HG03039 (cell line): ENCODE measurements around the gene BRIP1.
"Not testable (repeated sequence)": the region's sequence is repeated elsewhere in the genome, so short reads cannot be mapped to it uniquely, and the experiment has no call there.

ENCODE experiments used
- ATAC-seq: cut with Tn5 transposase; IDR thresholded peaks from one replicate; pipeline ENCODE4 v1.9.1; 2021; ENCODE audit warnings: mild to moderate bottlenecking, moderate library complexity; ENCODE audit not compliant: unreplicated experiment

Gene BRIP1

DNA sequence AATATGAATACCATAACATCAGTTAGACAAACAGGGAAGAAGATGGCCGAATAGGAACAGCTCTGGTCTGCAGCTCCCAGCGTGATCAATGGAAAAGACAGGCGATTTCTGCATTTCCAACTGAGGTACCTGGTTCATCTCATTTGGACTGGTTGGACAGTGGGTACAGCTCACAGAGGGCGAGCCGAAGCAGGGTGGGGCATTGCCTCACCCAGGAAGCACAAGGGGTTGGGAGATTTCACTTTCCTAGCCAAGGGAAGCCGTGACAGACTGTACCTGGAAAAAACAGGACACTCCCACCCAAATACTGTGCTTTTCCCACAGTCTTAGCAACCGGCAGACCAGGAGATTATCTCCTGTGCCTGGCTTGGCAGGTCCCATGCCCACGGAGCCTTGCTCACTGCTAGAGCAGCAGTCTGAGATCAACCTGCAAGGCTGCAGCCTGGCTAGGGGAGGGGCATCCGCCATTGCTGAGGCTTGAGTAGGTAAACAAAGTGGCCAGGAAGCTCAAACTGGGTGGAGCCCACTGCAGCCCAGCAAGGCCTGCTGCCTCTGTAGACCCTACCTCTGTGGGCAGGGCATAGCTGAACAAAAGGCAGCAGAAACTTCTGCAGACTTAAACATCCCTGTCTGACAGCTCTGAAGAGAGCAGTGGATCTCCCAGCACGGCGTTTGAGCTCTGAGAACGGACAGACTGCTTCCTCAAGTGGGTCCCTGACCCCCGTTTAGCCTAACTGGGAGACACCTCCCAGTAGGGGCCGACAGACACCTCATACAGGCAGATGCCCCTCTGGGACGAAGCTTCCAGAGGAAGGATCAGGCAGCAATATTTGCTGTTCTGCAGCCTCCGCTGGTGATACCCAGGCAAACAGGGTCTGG lies 190.1 kb downstream of the BRIP1 start:
- ATAC-seq = not testable (repeated sequence)

DNA sequence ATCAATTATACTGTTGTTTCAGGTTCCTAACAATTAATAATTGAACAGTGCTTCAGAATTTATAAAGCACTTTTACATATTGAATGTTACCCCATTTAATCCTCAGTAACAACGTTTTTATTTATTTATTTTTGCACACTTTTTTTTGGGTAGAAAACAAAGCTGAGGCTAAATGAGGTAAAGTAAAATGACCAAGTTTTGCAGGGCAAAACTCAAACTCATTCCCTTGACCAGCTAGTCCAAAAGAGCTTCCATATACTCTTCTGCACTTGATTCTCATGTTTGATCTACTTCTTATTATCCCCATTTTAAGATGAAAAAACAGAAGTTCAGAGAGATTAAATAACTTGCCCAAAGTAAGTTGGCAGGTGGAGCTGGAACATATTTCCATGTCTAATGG lies 191.2 kb downstream of the BRIP1 start:
- ATAC-seq = no peak

DNA sequence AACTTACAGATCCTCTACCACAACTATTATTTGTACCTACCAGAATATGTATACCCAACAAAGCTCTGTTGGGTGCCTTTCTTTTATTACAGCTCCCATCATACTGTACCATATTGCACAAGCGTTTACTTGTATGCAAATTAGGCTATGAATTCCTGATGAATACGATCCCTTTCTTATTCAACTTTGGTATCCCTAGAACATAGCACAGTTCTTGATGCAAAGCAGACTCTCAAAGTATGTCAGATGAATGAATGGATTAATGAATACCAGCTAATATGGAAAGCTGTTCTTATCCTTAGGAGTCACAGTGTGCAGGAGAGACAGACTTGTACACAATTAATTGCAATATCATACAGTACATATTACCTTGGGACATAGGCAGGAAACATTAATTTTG lies 192.6 kb downstream of the BRIP1 start:
- no peak for ATAC-seq

DNA sequence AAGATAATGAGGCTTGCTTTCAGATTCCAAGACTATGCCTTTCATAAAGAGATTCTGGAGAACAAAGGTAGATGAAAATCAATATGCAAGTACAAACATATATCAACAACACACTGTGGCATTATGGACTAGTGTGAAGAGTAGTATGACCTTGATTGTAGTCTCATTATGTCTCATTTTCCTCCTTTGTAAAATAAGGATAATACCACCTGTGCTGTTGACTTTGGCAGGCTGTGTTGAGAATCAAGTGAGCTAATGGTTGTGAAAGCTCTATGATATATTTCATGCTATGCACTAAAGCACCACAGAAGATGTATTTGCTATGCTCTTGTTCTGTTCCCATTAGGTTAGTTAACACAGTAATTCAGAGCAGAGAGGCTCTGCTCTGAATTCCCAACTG lies 193.8 kb downstream of the BRIP1 start:
- no peak for ATAC-seq

DNA sequence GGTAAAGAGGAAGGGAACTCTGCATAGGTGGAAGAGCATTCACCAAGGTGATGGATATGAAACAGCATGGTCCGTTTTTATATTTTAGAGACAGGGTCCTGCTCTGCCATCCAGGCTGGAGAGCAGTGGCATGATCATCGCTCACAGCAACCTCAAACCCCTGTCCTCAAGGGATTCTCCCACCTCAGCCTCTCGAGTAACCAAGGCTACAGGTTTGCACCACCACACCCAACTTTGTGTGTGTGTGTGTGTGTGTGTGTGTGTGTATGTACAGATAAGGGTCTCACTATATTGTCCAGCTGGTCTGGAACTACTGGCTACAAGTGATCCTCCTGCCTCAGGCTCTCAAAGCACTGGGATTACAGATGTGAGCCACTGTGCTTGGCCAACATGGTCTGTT lies 194.8 kb downstream of the BRIP1 start:
- ATAC-seq = no peak

DNA sequence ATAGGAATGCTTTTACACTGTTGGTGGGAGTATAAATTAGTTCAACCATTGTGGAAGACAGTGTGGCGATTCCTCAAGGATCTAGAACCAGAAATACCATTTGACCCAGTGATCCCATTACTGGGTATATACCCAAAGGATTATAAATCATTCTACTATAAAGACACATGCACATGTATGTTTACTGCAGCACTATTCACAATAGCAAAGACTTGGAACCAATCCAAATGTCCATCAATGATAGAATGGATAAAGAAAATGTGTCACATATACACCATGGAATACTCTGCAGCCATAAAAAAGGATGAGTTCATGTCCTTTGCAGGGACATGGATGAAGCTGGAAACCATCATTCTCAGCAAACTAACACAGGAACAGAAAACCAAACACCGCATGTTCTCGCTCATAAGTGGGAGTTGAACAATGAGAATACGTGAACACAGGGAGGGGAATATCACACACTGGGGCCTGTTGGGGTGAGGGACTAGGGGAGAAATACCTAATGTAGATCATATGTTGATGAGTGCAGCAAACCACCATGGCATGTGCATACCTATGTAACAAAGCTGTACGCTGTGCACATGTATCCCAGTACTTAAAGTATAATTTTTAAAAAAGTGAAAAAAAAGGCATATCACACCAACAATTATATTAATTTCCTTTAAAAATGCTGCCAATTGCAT lies 196.8 kb downstream of the BRIP1 start:
- ATAC-seq = not testable (repeated sequence)

DNA sequence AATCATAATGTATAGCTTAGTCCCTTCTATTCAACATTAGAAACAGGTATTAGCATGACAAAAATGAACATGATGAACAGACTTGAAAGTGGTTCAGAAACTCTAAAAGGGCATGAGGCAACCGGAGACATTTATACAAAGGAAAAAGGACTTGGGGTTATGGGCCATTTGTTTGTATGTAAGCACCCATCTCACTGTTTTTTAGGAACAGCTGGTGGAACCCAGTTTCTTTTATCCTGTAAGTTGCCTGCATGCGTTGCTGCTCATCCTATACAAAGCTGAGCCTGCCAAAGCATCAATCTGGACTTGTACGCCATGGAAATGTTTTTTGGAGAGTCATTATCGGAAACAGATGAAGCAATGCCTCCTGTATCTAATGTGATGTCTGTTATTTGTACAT lies 200.0 kb downstream of the BRIP1 start:
- ATAC-seq = no peak

DNA sequence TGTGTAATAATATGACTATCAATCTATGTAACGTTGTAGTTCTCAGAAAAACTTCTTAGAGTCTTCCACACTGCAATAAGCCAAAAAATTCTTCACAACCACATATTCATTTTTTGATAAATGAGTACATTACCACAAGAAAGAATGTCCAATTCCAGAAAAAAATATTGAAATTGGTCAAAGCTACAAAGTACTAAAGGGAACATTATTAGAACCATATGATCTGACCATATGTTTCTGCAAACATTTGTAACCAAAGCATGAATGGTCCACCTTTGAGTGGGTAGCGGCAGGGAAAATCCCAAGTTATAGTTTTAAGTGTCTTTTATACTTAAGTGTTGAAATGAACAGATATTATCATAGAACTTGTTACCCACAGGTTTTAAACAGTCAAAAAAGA lies 200.6 kb downstream of the BRIP1 start:
- no peak for ATAC-seq

DNA sequence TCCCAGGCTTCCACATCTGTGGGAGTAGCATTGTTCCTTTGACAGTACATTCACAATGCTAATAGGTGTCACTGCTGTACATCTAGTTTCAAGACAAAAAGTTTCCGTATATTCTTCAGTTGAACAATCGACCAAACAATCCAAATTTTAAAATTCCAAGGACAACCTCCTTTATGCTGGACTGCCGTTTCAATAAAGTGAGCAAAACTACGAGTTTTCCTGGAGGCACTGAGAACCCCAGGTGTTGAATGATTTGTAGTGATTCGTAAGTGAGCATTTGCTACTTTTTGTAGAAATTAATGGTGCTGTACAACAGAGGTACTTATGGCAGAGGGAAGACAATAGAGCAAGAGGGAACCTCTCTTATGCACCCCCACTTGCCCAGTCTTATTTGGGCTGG lies 201.1 kb downstream of the BRIP1 start:
- ATAC-seq = no peak

DNA sequence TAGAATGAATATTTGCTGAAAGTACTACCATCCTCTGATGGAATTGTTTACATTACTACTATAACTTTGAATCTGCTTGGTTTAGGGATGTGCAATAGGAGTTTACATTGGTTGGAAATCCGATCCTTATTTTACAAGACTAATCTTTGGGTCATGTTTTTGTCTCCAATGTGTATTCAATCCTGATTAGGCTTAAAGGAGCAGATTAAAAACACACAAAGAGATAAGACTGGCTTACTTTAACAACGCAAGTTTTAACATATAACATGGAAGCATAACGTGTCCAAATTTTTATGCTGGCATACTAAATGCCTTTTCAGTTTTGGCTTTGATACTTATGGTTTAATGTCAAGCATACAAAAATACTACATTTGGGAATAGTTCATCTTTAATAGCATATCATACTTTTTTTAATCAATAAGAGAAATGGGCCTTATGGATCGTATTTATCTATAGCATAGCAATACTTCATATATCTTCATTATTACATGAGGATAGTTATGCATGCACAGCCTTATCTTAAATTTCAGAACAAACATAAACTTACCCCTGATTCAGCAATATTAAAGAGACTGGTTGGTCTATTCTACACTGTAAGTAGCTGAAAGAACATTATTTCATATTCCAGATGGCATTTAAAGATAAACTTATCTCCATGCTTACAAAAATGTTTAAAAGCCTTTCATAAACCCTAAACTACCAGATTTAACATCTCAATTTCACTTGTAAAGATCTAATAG lies 202.4 kb downstream of the BRIP1 start:
- no peak for ATAC-seq

DNA sequence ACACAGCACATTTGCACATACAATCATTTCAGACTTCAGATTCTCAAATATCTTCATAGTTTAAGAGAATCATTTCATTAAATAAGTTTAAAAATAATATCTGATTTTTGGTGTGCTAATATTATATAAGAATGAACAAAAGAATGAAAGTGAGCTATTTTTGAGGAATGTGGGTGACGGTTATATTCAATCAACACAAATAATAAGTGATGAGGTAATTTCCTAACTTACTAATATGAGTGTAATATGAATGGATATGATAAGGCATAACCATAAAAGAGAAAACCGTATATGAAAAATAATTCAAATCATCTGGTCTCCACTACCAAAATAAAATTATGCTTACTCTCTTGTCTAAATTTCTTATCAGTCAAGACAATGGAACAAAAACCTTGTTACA lies 203.9 kb downstream of the BRIP1 start:
- no peak for ATAC-seq

DNA sequence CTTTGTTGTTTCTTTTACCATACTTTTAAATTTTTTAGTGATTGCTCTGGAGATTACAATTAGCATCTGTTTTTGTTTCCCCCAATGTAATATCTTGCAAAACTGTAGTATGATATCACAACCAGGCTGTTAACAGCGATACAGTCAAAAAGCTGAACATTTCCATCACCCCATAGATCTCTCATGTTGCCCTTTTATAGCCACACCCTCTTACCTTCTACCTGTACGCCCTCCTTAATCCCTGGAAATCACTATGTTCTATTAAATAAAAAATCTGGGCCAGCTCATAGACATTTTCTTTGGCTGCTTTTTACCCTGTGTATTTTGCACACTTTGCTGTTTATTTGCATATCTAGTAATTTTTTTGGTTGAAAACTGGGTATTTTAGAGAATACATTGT lies 205.1 kb downstream of the BRIP1 start:
- ATAC-seq = no peak

DNA sequence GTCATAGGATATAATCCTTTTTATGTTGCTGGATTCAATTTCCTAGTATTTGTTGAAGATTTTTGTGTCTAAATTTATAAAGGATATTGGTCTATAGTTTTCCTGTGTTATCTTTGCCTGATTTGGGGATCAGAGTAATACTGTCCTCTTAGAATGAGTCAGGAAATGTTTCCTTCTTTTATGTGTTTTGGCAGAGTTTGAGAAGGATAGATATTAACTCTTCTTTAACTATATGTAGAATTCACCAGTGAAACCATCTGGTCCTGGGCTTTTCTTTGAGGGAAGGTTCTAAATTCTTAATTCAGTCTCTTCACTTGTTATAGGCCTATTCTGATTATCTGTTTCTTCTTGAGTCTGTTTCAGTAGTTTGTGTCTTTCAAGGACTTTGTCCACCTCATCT lies 206.0 kb downstream of the BRIP1 start:
- ATAC-seq = no peak

DNA sequence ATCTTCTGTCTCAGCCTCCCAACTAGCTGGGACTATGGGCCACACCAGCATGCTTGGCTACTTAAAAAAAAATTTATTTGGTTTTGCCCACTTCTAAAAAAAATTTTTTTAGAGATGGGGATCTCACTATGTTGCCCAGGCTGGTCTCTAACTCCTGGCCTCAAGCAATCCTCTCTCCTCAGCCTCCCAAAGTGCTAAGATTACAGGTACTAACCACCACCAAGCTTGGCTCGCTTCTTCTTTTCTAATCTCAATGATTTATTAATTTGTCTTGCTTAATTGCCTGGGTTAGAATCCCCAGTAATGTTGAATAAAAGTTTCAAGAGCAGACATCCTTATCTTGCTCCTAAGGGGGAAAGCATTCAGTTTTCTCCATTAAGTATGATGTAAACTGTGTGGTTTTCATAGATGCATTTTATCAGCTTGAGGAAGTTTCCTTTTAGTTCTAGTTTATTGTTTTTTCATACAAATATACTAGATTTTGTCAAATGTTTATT lies 206.6 kb downstream of the BRIP1 start:
- no peak for ATAC-seq

DNA sequence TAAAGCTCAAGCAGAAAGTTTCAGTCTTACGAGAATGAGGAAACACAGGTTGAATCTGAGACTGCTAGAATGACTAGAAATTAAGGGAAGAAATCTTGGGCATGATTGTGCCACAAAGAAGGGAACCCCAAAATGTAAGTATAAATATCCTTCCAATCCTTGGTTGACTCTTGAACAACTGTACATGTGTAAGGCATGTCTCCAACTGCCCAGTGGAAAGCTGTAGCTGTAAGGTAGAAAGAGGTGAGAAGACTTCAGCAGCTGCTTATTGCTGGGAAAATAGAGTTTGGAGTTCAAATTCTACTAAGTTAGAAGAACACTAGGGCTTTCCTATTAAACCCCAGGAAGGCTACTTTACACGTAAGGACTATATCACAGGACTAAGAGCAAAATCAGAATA lies 212.6 kb downstream of the BRIP1 start:
- ATAC-seq = no peak

DNA sequence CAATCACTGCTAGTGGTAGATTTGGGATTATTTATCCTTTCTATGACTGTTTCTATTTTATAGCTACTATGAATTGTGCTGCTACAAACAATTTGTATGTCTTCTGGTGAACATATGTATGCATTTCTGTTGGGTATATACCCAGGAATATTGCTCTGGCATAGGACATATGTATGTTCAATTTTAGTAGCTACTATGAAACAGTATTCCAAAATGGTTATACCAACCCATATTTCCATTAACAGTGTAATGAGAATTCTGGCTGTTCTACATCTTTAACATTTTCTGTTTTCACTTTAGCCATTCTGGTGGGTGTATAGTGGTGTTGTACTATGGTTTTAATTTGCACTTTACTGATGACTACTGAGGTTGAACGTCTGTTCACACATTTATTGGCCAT lies 214.7 kb downstream of the BRIP1 start:
- ATAC-seq = no peak

DNA sequence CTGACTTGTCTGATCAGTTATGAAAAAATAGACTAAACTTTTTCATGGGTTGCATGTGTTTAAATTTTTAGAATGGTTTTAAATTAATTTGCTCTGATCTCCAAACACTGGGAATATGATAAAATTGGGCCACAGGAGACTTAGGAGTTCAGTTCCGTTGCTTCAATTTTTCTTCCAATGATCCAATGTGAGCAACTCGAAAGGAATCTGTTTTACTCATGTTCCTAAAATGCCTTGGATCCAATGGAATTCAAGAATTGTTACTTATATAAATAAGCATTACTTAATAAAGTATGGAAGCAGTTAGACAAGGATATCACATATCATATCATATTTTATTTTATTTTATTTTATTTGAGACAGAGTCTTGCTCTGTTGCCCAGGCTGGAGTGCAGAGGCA lies 216.3 kb downstream of the BRIP1 start:
- ATAC-seq = no peak

DNA sequence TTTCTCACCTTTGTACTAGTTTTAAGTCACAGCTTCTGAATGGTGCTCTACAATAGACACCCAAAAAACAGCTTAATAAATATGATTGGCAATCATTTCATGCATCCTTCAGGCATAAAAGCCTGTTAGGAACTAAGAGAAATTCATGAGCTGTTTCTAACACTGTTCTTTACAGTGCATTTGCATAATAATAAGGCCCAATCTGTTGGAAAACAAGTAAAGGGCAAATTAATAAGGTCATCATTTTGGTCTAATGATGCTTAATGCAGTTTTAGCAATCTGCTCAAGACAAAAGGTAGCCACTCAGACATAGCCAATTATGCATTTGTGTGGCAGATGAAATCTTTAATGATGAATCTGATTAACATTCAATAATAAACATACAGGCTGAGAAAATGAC lies 216.8 kb downstream of the BRIP1 start:
- no peak for ATAC-seq

DNA sequence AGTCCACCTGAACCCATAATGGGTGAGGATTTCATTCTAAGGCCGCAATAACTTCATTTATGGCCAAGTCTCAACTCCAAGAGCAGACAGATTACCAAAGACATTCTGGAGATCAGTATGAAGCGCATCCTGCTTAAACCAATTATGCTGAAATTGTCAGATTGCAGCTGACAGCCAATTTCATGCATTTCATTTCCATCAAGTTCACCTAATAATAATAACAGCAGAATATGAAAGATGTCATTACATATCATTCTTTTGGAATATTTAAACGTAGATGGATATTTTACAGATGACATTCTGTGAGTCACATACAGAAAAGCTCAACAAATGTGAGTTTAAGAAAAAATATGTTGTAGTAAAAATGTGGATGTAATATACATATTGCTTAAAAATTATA lies 217.4 kb downstream of the BRIP1 start:
- ATAC-seq = no peak

DNA sequence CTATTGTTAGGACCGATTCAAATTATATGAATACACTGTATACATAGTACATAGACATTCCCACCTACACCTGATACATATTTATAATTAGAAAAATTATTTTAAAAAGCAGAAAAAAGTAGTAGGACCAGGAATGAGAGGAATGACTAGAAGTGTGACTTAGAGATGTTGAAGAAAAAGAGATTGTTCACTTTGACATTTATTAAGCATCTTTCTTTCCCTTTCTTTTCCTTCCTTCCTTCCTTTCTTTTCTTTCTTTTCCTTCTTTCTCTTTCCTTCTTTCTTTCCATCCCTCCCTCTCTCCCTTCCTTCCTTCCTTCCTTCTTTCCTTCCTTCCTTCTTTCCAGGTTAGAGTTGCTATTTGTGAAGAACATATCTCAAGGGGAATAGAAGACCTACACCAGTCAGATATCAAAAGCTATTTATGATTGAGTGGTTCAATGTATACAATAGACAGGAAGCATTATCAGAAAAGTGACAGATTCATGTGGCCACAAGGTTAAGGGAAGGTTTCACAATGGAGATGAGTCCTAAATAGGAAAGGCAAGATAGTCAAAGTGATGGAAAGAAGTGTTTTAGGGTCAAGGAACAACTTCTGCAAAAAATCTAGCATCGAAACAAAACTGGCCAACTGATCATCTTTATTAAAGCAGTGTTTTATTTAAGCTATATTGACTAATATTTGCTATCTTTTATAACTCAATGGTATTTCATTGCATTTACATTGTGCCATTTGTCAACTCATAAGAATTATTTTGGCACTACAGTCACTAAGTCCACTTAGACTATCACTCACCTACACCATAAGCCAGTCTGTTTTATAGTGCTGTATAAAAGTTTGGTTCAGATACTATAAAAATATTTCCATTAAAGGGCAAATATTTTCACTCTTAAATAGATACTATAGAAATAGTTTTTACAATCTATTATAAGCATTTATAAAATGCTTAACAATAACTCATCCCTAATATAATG lies 218.2 kb downstream of the BRIP1 start:
- no peak for ATAC-seq
